Sigmoid colon (tissue), 4 donors: ENCODE results near the gene CTCF.

ENCODE experiments used
- CTCF ChIP-seq, 4 experiments: fragments of 450-650 bp in 3 of 4; fragments of 200-600 bp in 1 of 4; IDR thresholded peaks; one replicate each; pipeline ENCODE4 v1.5.1; 2016 to 2019; ENCODE audit warnings: antibody characterized with exemption in 4 of 4, mild to moderate bottlenecking in 3 of 4, moderate library complexity in 2 of 4
- EP300 ChIP-seq, 4 donors: sonication (generic); formaldehyde crosslinking; IDR thresholded peaks; one replicate each; pipeline ENCODE4 v1.6.1; 2017; ENCODE audit warnings: antibody characterized with exemption in 4 of 4
- POLR2A ChIP-seq, 2 donors: fragments of 450-650 bp; IDR thresholded peaks; one replicate each; pipeline ENCODE4 v1.6.1; 2016; ENCODE audit warnings: antibody characterized with exemption in 2 of 2, mild to moderate bottlenecking in 2 of 2, moderate library complexity in 2 of 2
- POLR2AphosphoS5 ChIP-seq, 4 donors: sonication (generic); formaldehyde crosslinking; IDR thresholded peaks; one replicate each; pipeline ENCODE4 v1.6.1; 2017; ENCODE audit warnings: antibody characterized with exemption in 4 of 4

GRCh38 chr16:67650023-67650422, 87.7 kb downstream of the CTCF start:
- TF ChIP-seq CTCF (IDR thresholded peaks at IDR 0.05) = no peak
- TF ChIP-seq POLR2A (IDR thresholded peaks at IDR 0.05) = no peak
- TF ChIP-seq POLR2AphosphoS5 (IDR thresholded peaks at IDR 0.05) = no peak
- no peak for TF ChIP-seq EP300 (IDR thresholded peaks at IDR 0.05)
